ENCODE measurements around the gene RXRA. TPM values are rescaled to one million over a fixed set of nuclear protein-coding genes. Genes with fewer than 3 reads are reported as not detected.

The RXRA gene
- polyA plus RNA-seq, 1 experiment, result 12.0 TPM

DNA sequence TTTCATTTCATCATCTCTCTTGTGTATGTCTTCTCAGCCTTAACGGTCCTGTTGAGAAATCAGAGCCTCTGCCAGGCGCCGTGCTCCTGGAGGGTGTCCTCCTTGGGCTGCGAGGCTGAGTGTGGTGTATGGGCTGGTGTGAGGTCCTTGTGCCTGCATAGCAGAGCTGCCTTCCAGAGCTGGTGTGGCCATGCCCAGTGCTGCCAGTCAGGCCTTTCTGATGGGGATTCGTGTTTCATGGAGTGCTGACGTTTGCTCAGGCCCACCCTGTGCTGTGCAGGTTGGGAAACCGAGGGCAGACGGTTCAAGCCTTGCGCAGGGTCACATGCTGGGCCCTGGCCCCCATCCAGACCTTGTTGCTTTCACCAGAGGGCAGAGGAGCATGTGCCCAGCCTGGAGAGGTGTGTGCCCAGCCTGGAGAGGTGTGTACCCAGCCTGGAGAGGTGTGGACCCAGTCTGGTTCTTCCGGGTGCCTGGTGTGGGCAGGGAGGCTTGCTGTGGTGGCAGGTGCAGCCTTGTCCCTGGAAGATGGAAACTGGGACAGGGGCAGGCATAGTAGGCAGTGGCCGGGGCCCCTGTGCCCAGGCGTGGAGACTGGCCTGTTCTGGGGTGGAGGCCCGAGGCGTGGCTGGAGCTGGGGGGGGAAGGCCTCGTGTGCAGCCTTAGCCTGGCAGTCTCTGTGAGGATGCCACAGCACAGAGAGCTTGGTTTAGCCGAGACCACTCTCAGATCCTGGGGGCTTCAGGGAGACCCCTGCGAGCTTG is 84.0 kb downstream of the RXRA start:
- ChIA-PET CTCF (no interaction called here), POLR2A (no interaction called here)
- TF ChIP-seq, protein P1, sequence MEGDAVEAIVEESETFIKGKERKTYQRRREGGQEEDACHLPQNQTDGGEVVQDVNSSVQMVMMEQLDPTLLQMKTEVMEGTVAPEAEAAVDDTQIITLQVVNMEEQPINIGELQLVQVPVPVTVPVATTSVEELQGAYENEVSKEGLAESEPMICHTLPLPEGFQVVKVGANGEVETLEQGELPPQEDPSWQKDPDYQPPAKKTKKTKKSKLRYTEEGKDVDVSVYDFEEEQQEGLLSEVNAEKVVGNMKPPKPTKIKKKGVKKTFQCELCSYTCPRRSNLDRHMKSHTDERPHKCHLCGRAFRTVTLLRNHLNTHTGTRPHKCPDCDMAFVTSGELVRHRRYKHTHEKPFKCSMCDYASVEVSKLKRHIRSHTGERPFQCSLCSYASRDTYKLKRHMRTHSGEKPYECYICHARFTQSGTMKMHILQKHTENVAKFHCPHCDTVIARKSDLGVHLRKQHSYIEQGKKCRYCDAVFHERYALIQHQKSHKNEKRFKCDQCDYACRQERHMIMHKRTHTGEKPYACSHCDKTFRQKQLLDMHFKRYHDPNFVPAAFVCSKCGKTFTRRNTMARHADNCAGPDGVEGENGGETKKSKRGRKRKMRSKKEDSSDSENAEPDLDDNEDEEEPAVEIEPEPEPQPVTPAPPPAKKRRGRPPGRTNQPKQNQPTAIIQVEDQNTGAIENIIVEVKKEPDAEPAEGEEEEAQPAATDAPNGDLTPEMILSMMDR (IDR thresholded peaks at IDR 0.05; ENCODE audit: insufficient read depth, low read depth, low read length), result no peak
- Histone ChIP-seq H3K36me3 (ENCODE audit: control insufficient read depth, insufficient read depth, low read length) (peaks cover 10% of the 10 kb centered on the region), H3K27me3 (ENCODE audit: control insufficient read depth, insufficient read depth, low read length) (no peaks in the 10 kb centered on the region), H3K4me3 (ENCODE audit: low read depth, low read length) (no peak overlapping the region)
- no peak for DNase-seq (ENCODE audit: low read depth)

DNA sequence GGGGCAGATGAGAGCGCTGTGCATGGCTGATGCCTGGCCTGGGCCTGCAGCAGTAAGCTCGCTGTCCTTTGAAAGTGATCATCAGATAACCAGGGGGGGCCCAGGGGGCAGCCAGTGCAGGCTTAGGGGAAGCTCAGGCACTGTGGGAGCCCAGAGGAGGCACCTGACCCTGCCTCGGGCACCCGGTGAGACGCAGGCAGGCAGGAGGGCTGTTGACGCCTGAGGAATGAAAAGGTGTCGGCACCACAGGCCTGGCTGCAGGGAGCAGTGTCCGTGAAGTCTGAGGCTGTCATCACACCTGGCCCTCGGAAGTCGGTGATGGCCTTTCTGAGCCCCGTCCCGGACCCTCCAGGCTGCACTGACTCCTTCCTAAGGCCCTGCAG is 84.6 kb downstream of the RXRA start:
- Histone ChIP-seq H3K4me3 (ENCODE audit: low read depth, low read length) (no peak overlapping the region), H3K36me3 (ENCODE audit: control insufficient read depth, insufficient read depth, low read length) (peaks cover 10% of the 10 kb centered on the region), H3K27me3 (ENCODE audit: control insufficient read depth, insufficient read depth, low read length) (no peaks in the 10 kb centered on the region)
- POLR2A ChIA-PET, result no interaction called here
- no peak for DNase-seq (ENCODE audit: low read depth)
- TF ChIP-seq, protein P1 (IDR thresholded peaks at IDR 0.05; ENCODE audit: insufficient read depth, low read depth, low read length), result no peak
- CTCF ChIA-PET, result no interaction called here

DNA sequence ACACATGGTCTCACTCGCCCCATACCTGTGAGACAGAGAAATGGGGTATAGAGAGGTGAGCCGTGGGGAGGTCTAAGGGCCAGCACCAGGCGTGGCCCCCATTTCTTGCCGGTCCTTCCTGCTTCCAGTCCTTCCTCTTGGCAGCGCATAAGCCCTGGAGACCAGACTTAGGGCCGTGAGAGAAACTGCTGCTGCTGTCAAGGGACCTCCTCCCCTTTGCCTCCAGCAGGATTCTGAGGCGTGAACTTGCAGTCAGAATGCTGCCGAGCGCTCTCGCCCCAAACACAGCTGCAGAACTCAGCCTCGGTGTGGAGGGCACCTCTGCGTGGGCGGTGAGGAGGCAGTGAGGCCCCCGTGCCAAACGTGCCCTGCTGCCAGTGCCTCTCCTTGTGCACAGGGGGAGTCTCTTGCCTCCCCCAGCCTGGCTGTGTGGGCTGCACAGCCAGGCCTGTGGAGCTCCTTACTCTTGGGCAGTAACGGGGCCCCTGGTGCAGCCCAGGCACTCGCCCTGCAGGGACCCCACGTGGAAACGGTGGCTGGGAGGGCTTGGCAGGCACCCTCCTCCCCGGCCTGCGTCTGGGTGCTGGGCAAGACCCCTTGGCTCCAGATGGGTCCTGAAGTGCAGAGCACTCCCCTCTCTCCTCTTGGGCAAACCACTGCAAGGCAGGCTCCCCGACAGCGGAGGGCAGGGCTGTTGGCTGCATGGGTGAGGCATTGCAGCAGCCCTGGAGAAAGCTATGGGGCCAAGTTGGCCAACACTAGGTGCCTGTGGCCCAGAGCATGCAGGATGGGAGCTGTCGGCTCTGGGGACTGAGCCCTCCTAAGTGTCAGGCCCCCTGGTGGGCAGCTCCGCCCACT is 85.4 kb downstream of the RXRA start:
- Histone ChIP-seq H3K4me3 (ENCODE audit: low read depth, low read length) (no peak overlapping the region), H3K36me3 (ENCODE audit: control insufficient read depth, insufficient read depth, low read length) (peaks cover 10% of the 10 kb centered on the region), H3K27me3 (ENCODE audit: control insufficient read depth, insufficient read depth, low read length) (no peaks in the 10 kb centered on the region)
- TF ChIP-seq, protein P1 (IDR thresholded peaks at IDR 0.05; ENCODE audit: insufficient read depth, low read depth, low read length), result no peak
- ChIA-PET CTCF (no interaction called here), POLR2A (interaction anchor here (0.5 kb wide), 1 partner anchor 39 kb away, joined by 3 read pairs; no protein-coding TSS in a partner anchor)
- no peak for DNase-seq (ENCODE audit: low read depth)

DNA sequence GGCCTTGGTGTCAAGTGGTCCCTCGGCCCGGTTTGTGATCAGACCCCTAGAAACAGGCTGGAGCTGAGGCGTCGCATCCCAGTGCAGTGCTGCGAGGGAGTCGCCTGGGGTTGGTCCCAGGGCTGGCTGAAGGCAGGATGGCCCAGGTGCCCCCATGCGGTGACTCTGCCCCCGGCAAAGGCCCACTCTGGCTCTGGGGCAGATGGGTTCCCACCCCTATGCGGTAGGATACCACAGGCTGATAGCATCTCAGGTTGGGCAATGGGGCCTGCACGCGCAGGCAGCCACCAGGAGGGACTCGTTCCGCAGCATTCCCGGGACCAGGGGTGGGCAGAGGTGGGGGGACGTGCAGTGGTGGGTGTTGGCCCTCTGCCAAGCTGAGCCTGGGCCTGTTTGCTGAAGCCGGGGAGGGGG is 86.0 kb downstream of the RXRA start:
- no peaks in the 10 kb centered on the region for H3K27me3 ChIP-seq (ENCODE audit: control insufficient read depth, insufficient read depth, low read length)
- no peak for DNase-seq (ENCODE audit: low read depth)
- ChIA-PET CTCF (interaction anchor here (1.6 kb wide), 1 partner anchor 30 kb away, joined by 6 read pairs; no protein-coding TSS in a partner anchor), POLR2A (interaction anchor here (0.5 kb wide), 1 partner anchor 40 kb away, joined by 3 read pairs; no protein-coding TSS in a partner anchor)
- H3K36me3 ChIP-seq (ENCODE audit: control insufficient read depth, insufficient read depth, low read length), result peaks cover 12% of the 10 kb centered on the region
- TF ChIP-seq, protein P1 (IDR thresholded peaks at IDR 0.05; ENCODE audit: insufficient read depth, low read depth, low read length), result no peak
- no peak overlapping the region for H3K4me3 ChIP-seq (ENCODE audit: low read depth, low read length)

DNA sequence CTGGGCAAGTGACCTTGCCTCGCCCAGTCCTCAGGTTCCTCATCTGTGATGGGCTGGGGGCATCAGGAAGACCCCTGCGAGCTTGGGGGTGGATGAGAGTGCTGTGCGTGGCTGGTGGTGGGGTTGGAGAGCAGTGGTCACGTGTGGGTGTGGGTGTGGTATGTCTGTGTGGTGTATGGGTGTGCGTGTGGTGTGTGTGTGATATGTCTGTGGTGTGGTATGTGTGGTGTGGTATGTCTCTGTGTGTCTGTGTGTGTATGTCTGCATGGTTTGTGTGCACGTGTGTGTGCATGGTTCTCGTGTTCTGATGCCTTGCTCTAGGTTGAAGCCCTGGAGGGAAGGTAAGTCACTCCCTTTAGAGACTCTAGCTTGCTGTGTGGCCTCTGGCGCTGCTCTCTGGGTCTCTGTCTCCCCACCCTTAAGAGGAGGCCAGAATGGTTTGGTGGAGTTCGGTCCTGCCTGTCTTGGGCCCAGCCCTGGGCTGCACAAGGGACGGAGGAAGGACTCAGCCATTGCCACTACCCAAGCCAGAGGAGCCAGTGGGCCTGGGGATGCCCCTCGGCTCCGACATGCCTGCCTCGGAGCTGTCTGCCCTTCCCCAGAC is 87.0 kb downstream of the RXRA start:
- no peak for DNase-seq (ENCODE audit: low read depth)
- TF ChIP-seq, protein P1 (IDR thresholded peaks at IDR 0.05; ENCODE audit: insufficient read depth, low read depth, low read length), result no peak
- no peaks in the 10 kb centered on the region for H3K27me3 ChIP-seq (ENCODE audit: control insufficient read depth, insufficient read depth, low read length)
- H3K36me3 ChIP-seq (ENCODE audit: control insufficient read depth, insufficient read depth, low read length), result peaks cover 17% of the 10 kb centered on the region
- no peak overlapping the region for H3K4me3 ChIP-seq (ENCODE audit: low read depth, low read length)
- POLR2A ChIA-PET, result no interaction called here
- CTCF ChIA-PET, result interaction anchor here (1.6 kb wide), 1 partner anchor 29 kb away, joined by 6 read pairs; no protein-coding TSS in a partner anchor
